HG03565 (cell line): ENCODE data around the gene ZNF622.
"Not testable (repeated sequence)": the region's sequence is repeated elsewhere in the genome, so short reads cannot be mapped to it uniquely, and the experiment has no call there.

Source experiments
- ATAC-seq: cut with Tn5 transposase; IDR thresholded peaks from one replicate; pipeline ENCODE4 v1.9.1; 2021; ENCODE audit warnings: mild to moderate bottlenecking, moderate library complexity; ENCODE audit not compliant: unreplicated experiment

ZNF622 gene

GRCh38 chr5:16480821-16481538 is 15.4 kb upstream of the ZNF622 start:
- no peak for ATAC-seq

- no peak for ATAC-seq
These were observed 14.5 kb upstream of the ZNF622 start for GRCh38 chr5:16480144-16480543.

GRCh38 chr5:16477541-16477940 is 11.9 kb upstream of the ZNF622 start:
- ATAC-seq, result no peak

GRCh38 chr5:16476417-16476816 is 10.8 kb upstream of the ZNF622 start:
- ATAC-seq, result not testable (repeated sequence)

- no peak for ATAC-seq
These were observed 5.8 kb upstream of the ZNF622 start for GRCh38 chr5:16471387-16471786.

GRCh38 chr5:16467363-16468219 is 2.0 kb upstream of the ZNF622 start:
- peak; percentile 86 for ATAC-seq

- no peak for ATAC-seq
These were observed 696 bp downstream of the ZNF622 start for GRCh38 chr5:16464664-16465543.

GRCh38 chr5:16464231-16464630 is 1.4 kb downstream of the ZNF622 start:
- ATAC-seq, result no peak

- no peak for ATAC-seq
These were observed 3.8 kb downstream of the ZNF622 start for GRCh38 chr5:16461782-16462181.

GRCh38 chr5:16461026-16461425 is 4.6 kb downstream of the ZNF622 start:
- ATAC-seq, result no peak

- no peak for ATAC-seq
These were observed 6.1 kb downstream of the ZNF622 start for GRCh38 chr5:16459451-16459850.

GRCh38 chr5:16457853-16458252 is 7.7 kb downstream of the ZNF622 start:
- ATAC-seq, result no peak

GRCh38 chr5:16457451-16457850 is 8.1 kb downstream of the ZNF622 start:
- no peak for ATAC-seq

- ATAC-seq, result peak; percentile 56
These were observed 9.3 kb downstream of the ZNF622 start for GRCh38 chr5:16456103-16456832.

GRCh38 chr5:16455668-16456067 is 9.9 kb downstream of the ZNF622 start:
- no peak for ATAC-seq

- no peak for ATAC-seq
These were observed 10.9 kb downstream of the ZNF622 start for GRCh38 chr5:16454686-16455085.

- ATAC-seq, result no peak
These were observed 12.0 kb downstream of the ZNF622 start for GRCh38 chr5:16453609-16454008.

GRCh38 chr5:16450163-16450562 is 15.4 kb downstream of the ZNF622 start:
- ATAC-seq, result peak; percentile 31

- no peak for ATAC-seq
These were observed 18.6 kb downstream of the ZNF622 start for GRCh38 chr5:16446993-16447392.

- no peak for ATAC-seq
These were observed 27.6 kb downstream of the ZNF622 start for GRCh38 chr5:16437977-16438376.
